Vagina (tissue), 2 donors: ENCODE measurements around the gene TOP2B. TPM values are rescaled to one million over a fixed set of nuclear protein-coding genes. Genes with fewer than 3 reads are reported as not detected.

Experiments
- DNase-seq, 2 donors: peaks; one replicate each; pipeline ENCODE4 v3.0.0-alpha.2; 2017; ENCODE audit errors: extremely low spot score in 2 of 2
- H3K27ac ChIP-seq: fragments of 200-600 bp; sonication (generic); one replicate; pipeline ENCODE4 v1.5.1; 2019
- H3K27me3 ChIP-seq: fragments of 200-600 bp; sonication (generic); one replicate; pipeline ENCODE4 v1.5.1; 2019
- H3K36me3 ChIP-seq, 2 donors: fragments of 200-600 bp; sonication (generic); one replicate each; pipeline ENCODE4 v1.5.1; 2017 to 2019
- H3K4me1 ChIP-seq: fragments of 200-600 bp; sonication (generic); one replicate; pipeline ENCODE4 v1.5.1; 2019
- H3K4me3 ChIP-seq, 2 donors: fragments of 200-600 bp; sonication (generic); 1 replicate in 1 of 2; 2 replicates in 1 of 2; pipeline ENCODE4 v1.5.1; 2016 to 2019
- H3K9me3 ChIP-seq: fragments of 200-600 bp; sonication (generic); one replicate; pipeline ENCODE4 v1.5.1; 2019
- CTCF ChIP-seq, 3 experiments: fragments of 450-650 bp in 2 of 3; fragments of 200-600 bp in 1 of 3; sonication (generic) in 1 of 3; IDR thresholded peaks; one replicate each; pipeline ENCODE4 v1.5.1; 2017 to 2019; ENCODE audit warnings: antibody characterized with exemption in 3 of 3, mild to moderate bottlenecking in 2 of 3, moderate library complexity in 2 of 3
- POLR2A ChIP-seq, 2 donors: fragments of 450-650 bp; IDR thresholded peaks; one replicate each; pipeline ENCODE4 v1.6.1; 2017; ENCODE audit warnings: antibody characterized with exemption in 2 of 2, mild to moderate bottlenecking in 2 of 2, moderate library complexity in 2 of 2
- POLR2AphosphoS5 ChIP-seq, 2 donors: sonication (generic); formaldehyde crosslinking; IDR thresholded peaks; one replicate each; pipeline ENCODE4 v1.9.0; 2017; ENCODE audit warnings: antibody characterized with exemption in 2 of 2, mild to moderate bottlenecking in 2 of 2, low read depth in 1 of 2; ENCODE audit not compliant: insufficient read depth in 1 of 2
- intact Hi-C: fragments of 100-400 bp; cut with DNase I; formaldehyde crosslinking; loops from one replicate; pipeline ENCODE4 v1.15.1; 2023
- total RNA-seq: library from RNA; depleted of rRNA; stranded (reverse); fragments of >200 nt; gene quantifications from one replicate; pipeline ENCODE4 v1.2.3, GENCODE V29; 2016

Gene TOP2B
- total RNA-seq, 1 donor from 2014 or later: 88.1 TPM

DNA sequence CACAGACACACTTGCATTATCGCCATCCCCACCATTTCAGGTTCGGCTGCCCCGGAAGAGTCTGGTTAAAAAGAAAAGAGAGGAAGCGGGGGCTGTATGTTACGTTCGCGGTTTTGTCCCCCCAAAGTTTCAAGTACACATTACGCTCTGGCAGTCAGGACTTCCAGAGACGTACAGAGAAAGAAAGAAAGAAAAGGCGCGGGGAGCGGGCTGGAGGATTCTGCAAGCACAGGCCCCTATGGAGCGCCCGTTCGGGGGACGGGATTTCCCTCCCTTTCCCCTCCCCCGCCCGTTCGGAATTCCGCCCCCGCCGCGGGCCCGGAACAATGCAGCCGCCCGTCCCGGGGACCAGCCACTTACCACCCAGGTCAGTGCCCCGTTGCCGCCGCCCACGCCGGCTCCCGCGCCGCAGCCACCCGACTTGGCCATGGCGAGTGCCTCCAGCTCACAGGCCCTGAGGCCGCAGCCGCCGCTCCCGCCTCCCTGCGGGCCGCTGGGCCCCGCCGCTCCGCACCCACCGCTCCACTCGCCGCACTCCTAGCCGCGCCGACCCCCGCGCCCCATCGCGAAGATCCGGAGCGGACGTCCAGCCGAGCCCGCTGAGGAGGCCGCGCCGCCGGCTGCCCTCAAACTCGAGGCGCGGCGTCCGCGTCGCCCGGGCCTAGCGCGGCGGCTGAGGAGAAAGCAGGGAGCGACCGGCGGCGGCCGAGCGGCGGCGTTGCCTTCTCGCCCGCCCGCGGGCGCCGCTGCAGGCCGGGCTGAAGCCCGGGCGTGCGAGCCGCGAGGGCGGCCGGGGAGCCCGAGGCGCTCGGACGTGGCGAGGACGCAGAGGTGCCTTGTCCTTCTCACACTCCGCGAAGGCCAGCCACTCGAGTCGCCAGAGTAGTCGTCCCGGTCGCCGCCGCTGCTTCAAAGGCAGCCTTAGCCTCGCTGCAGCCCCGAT is 567 bp downstream of the TOP2B start:
- TF ChIP-seq POLR2A (IDR thresholded peaks at IDR 0.05) (no peak), CTCF (IDR thresholded peaks at IDR 0.05) (no peak), POLR2AphosphoS5 (IDR thresholded peaks at IDR 0.05; ENCODE audit: insufficient read depth in 1 of 2, low read depth in 1 of 2) (no peak)
- Histone ChIP-seq H3K27ac (peak overlapping the region; percentile 97), H3K9me3 (no peaks in the 10 kb centered on the region), H3K4me1 (peaks cover 43% of the 10 kb centered on the region), H3K27me3 (no peaks in the 10 kb centered on the region), H3K4me3 (peak overlapping the region; percentile 74 to 93), H3K36me3 (no peaks in the 10 kb centered on the region)
- no peak for DNase-seq
- intact Hi-C loops: loop anchor here (10.0 kb wide), 1 partner anchor 121 kb away; the partner anchor contains the start of gene NGLY1

GRCh38 chr3:25663347-25663868 is 1.3 kb downstream of the TOP2B start:
- peak overlapping the region; percentile 74 to 93 for H3K4me3 ChIP-seq
- H3K36me3 ChIP-seq: no peaks in the 10 kb centered on the region
- H3K9me3 ChIP-seq: no peaks in the 10 kb centered on the region
- intact Hi-C loops: loop anchor here (10.0 kb wide), 1 partner anchor 121 kb away; the partner anchor contains the start of gene NGLY1
- no peak for TF ChIP-seq CTCF (IDR thresholded peaks at IDR 0.05)
- TF ChIP-seq POLR2A (IDR thresholded peaks at IDR 0.05): no peak
- no peak for TF ChIP-seq POLR2AphosphoS5 (IDR thresholded peaks at IDR 0.05; ENCODE audit: insufficient read depth in 1 of 2, low read depth in 1 of 2)
- peak overlapping the region; percentile 97 for H3K27ac ChIP-seq
- peaks cover 50% of the 10 kb centered on the region for H3K4me1 ChIP-seq
- no peak for DNase-seq
- H3K27me3 ChIP-seq: no peaks in the 10 kb centered on the region

- Histone ChIP-seq H3K4me1 (peaks cover 50% of the 10 kb centered on the region), H3K36me3 (no peaks in the 10 kb centered on the region), H3K9me3 (no peaks in the 10 kb centered on the region), H3K27ac (peak overlapping the region; percentile 97), H3K4me3 (peak overlapping the region; percentile 74 to 93), H3K27me3 (no peaks in the 10 kb centered on the region)
- no peak for DNase-seq
- TF ChIP-seq POLR2A (IDR thresholded peaks at IDR 0.05): no peak
- TF ChIP-seq POLR2AphosphoS5 (IDR thresholded peaks at IDR 0.05; ENCODE audit: insufficient read depth in 1 of 2, low read depth in 1 of 2): no peak
- no peak for TF ChIP-seq CTCF (IDR thresholded peaks at IDR 0.05)
- intact Hi-C loops: loop anchor here (10.0 kb wide), 1 partner anchor 122 kb away; the partner anchor contains the start of gene NGLY1
These were observed 1.9 kb downstream of the TOP2B start for GRCh38 chr3:25662736-25663320.

DNA sequence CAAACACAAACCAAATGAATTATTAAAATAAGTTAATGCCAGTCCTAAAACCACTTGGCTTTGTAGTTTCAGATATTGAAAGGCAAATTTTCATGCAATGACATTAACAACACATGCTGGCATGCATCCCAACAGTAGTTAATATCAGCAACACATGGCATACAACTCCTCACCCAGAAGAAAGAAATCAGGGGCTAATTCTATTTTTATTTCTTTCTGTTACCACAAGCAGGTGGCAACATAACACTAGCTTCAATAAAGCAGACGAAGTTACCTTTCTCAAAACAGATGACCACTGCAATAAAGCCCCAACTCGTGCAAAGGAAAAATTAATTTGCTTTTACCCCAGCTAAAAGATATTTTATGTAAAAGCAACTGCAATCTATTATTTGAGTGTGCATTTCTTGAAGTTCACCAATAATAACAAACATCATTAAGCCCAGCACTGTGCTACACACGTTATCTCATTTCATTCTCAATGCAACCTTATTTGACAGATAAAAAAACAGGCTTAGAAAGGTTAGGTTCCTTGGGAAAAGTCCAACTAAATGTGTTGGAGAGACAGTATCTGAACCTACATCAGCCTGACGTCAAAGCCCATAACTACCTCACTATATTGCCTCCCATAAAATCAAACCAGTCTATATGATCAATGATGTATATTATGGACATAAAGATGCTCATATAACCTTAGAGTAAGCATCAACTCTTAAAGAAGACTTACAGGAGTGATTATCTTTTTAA is 2.8 kb downstream of the TOP2B start:
- DNase-seq: no peak
- TF ChIP-seq POLR2A (IDR thresholded peaks at IDR 0.05) (no peak), CTCF (IDR thresholded peaks at IDR 0.05) (no peak), POLR2AphosphoS5 (IDR thresholded peaks at IDR 0.05; ENCODE audit: insufficient read depth in 1 of 2, low read depth in 1 of 2) (no peak)
- peak overlapping the region in 1 of 2 donors; percentile 74 for H3K4me3 ChIP-seq
- peaks cover 55% of the 10 kb centered on the region for H3K4me1 ChIP-seq
- intact Hi-C loops: loop anchor here (10.0 kb wide), 1 partner anchor 123 kb away; the partner anchor contains the start of gene NGLY1
- H3K27me3 ChIP-seq: no peaks in the 10 kb centered on the region
- no peaks in the 10 kb centered on the region for H3K36me3 ChIP-seq
- H3K9me3 ChIP-seq: no peaks in the 10 kb centered on the region
- H3K27ac ChIP-seq: peak overlapping the region; percentile 97
